Measurements from ENCODE around the gene TMPO.

DNA sequence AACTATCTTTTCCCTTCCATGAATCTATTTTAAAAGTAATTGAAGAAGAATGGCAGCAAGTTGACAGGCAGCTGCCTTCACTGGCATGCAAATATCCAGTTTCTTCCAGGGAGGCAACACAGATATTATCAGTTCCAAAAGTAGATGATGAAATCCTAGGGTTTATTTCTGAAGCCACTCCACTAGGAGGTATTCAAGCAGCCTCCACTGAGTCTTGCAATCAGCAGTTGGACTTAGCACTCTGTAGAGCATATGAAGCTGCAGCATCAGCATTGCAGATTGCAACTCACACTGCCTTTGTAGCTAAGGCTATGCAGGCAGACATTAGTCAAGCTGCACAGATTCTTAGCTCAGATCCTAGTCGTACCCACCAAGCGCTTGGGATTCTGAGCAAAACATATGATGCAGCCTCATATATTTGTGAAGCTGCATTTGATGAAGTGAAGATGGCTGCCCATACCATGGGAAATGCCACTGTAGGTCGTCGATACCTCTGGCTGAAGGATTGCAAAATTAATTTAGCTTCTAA lies 18.4 kb downstream of the TMPO start:
- TF ChIP-seq, protein P1, sequence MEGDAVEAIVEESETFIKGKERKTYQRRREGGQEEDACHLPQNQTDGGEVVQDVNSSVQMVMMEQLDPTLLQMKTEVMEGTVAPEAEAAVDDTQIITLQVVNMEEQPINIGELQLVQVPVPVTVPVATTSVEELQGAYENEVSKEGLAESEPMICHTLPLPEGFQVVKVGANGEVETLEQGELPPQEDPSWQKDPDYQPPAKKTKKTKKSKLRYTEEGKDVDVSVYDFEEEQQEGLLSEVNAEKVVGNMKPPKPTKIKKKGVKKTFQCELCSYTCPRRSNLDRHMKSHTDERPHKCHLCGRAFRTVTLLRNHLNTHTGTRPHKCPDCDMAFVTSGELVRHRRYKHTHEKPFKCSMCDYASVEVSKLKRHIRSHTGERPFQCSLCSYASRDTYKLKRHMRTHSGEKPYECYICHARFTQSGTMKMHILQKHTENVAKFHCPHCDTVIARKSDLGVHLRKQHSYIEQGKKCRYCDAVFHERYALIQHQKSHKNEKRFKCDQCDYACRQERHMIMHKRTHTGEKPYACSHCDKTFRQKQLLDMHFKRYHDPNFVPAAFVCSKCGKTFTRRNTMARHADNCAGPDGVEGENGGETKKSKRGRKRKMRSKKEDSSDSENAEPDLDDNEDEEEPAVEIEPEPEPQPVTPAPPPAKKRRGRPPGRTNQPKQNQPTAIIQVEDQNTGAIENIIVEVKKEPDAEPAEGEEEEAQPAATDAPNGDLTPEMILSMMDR (IDR thresholded peaks at IDR 0.05): no peak
- no peak for TF ChIP-seq POLR2A (IDR thresholded peaks at IDR 0.05)

Data from esophagus squamous epithelium (tissue), 4 donors.